SKM-1 treated with dmso at 0.1 percent for 144 hours (cell line): Measurements from ENCODE around the gene TXNRD1.

Source experiments
- DNase-seq: peaks from one replicate; lab custom pipeline; 2025; ENCODE audit not compliant: unreplicated experiment; lab: John Stamatoyannopoulos, UW

The TXNRD1 gene

GRCh38 chr12:104347374-104348075 is 131.9 kb downstream of the TXNRD1 start:
- no peak for DNase-seq

- no peak for DNase-seq
These were observed 132.9 kb downstream of the TXNRD1 start for GRCh38 chr12:104348283-104348993.

GRCh38 chr12:104348994-104349494 is 133.5 kb downstream of the TXNRD1 start:
- DNase-seq: no peak

GRCh38 chr12:104350211-104351056 is 134.9 kb downstream of the TXNRD1 start:
- no peak for DNase-seq

- DNase-seq: no peak
These were observed 135.7 kb downstream of the TXNRD1 start for GRCh38 chr12:104351057-104351983.

- DNase-seq: no peak
These were observed 136.6 kb downstream of the TXNRD1 start for GRCh38 chr12:104352106-104352713.

- DNase-seq: no peak
These were observed 137.7 kb downstream of the TXNRD1 start for GRCh38 chr12:104353012-104353981.

- DNase-seq: no peak
These were observed 138.7 kb downstream of the TXNRD1 start for GRCh38 chr12:104354167-104354867.

- DNase-seq: no peak
These were observed 139.4 kb downstream of the TXNRD1 start for GRCh38 chr12:104354868-104355570.

GRCh38 chr12:104355630-104356029 is 140.1 kb downstream of the TXNRD1 start:
- no peak for DNase-seq

- no peak for DNase-seq
These were observed 140.9 kb downstream of the TXNRD1 start for GRCh38 chr12:104356231-104357115.

- DNase-seq: no peak
These were observed 141.9 kb downstream of the TXNRD1 start for GRCh38 chr12:104357421-104357952.

- peak; percentile 58 for DNase-seq
These were observed 142.9 kb downstream of the TXNRD1 start for GRCh38 chr12:104358353-104359003.

GRCh38 chr12:104359216-104359615 is 143.6 kb downstream of the TXNRD1 start:
- DNase-seq: no peak

GRCh38 chr12:104360157-104360556 is 144.6 kb downstream of the TXNRD1 start:
- DNase-seq: no peak
